Retinal pigment epithelial cell (primary cell): ENCODE data around the gene PPIF.

Source experiments
- DNase-seq: peaks from one replicate; pipeline ENCODE4 v3.0.0-alpha.2; 2010; ENCODE audit warnings: low read depth
- H3K4me3 ChIP-seq: 2 replicates; pipeline ENCODE4 v1.5.1; 2011; ENCODE audit warnings: mild to moderate bottlenecking, low read length, control low read depth, moderate library complexity
- TF ChIP-seq, protein P1 (sequence below): conservative IDR thresholded peaks from 2 replicates; pipeline ENCODE4 v1.5.1; 2011; ENCODE audit warnings: low read depth, low read length, control low read depth, inconsistent platforms

PPIF gene

GRCh38 chr10:79384773-79385391, 37.6 kb downstream of the PPIF start:
- TF ChIP-seq, protein P1, sequence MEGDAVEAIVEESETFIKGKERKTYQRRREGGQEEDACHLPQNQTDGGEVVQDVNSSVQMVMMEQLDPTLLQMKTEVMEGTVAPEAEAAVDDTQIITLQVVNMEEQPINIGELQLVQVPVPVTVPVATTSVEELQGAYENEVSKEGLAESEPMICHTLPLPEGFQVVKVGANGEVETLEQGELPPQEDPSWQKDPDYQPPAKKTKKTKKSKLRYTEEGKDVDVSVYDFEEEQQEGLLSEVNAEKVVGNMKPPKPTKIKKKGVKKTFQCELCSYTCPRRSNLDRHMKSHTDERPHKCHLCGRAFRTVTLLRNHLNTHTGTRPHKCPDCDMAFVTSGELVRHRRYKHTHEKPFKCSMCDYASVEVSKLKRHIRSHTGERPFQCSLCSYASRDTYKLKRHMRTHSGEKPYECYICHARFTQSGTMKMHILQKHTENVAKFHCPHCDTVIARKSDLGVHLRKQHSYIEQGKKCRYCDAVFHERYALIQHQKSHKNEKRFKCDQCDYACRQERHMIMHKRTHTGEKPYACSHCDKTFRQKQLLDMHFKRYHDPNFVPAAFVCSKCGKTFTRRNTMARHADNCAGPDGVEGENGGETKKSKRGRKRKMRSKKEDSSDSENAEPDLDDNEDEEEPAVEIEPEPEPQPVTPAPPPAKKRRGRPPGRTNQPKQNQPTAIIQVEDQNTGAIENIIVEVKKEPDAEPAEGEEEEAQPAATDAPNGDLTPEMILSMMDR = no peak
- DNase-seq = no peak
- no peak overlapping the region for H3K4me3 ChIP-seq

DNA sequence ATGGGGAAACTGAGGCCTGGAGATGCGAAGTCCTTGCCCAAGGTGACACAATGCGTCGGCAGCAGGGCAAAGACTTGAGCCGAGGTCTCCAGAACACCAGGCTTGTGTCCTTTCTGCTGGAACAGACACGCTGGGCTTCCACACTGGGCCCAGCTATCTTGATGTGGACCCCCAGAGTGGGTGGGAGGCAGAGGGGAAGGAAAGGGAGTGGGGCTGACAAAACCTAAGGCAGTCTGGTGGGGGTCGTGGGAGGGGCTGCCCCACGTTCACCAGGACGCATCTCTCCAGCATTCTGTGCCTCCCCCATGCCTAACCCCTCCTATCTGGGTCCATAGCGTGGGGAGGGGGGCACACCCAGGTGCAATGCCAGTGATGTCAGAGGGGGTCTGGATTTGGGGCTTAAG, 38.1 kb downstream of the PPIF start:
- H3K4me3 ChIP-seq = no peak overlapping the region
- TF ChIP-seq, protein P1 = no peak
- DNase-seq = no peak

DNA sequence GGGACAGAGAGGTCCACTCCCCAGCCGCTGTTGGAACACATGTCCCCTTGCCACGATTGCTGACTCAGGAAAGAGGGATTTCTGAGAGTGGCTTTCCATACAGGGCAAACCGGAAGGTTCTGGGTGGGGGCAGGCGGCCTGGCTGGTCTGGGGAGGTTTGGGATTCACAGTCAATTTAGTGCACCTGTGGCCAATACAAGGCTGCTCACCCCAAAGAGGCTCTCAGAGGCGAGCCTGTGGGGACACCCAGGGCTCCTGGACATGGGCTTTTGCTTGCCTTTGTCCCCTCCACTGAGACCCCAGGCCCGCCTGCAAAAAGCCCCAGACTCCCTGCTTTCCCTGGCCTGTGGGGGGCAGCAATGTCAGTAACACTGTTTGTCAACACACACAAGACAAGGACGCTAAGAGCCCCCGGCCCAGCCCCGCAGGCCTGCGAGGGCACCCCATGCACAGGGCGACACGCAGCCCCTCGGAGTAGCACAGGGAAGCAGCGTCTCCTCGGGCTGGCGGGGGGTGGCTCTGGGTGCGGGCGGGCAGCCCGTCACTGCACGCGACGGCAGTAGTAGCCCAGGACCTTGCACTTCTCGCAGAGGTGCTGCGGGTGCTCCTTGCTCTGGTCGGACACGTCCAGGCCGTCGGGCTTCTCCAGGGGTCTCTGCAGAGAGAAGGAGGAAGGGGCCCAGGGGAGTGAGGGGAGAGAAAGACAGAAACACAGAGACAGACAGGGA, 38.7 kb downstream of the PPIF start:
- no peak for DNase-seq
- TF ChIP-seq, protein P1 = peak; percentile 18

DNA sequence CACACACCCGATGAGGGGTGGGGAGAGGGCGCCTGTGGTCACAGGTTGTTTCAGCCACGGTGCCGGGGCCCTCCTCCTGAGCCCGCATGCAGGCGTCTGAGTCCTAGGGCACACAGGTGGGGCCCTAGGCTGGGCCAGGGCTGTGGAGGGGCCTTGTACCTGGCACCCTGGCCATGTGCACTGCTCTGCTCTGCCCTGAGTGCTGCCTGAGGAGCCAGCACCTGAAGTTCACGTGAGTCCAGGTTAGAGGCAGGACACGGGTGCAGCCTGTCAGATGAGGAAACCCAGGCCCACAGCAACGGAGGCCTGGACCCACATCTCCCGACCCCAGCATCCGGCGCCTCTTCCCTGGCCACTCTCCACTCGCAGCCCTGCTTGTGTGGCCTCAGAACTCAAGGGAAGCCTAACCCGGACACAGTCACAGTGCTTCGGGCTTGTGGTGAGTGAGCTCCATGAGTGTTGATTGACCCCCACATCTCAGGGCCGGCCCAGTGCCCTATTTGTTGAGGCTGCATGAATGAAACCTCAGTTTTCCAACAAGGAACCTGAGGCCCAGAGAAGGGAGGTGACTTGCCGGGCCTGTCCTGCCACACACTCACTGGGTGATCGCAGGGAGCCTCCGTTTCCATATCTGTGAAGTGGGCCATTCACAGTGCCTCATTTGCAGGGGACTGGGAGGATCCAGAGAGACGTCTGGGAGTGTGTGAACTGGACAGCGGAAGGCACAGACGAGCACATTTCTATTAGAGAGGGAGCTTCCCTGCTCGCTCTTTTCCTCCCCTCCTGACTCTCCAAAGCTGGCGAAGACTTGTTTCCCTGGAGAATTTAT, 39.6 kb downstream of the PPIF start:
- DNase-seq = no peak
- TF ChIP-seq, protein P1 = no peak

More for the DNA sequence above, 38.7 kb downstream of the PPIF start:
- H3K4me3 ChIP-seq = no peak overlapping the region

DNA sequence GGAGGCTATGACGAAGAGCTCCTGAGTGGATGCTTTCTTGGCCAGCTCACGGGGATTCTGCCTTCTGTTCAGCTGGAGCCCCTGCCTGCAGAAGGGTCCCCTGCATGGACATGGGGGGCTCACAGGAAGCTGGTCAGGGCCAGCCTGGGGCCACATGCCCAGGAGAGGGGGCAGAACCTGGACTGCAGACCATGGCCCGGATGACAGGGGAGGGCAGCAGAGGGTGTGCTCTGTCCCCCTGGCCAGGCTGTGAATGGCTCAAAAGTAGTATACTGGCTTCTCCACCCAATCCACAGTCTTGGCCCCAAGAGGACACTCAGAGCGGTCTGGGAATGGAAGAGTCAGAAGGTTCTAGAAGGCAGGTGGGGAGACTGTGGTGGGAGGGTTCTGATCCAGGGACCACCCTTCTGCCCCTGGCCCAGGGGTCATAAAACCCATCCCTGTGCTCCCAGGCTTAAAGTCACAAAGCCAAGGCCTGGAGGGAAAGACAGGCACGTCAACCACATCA, 40.3 kb downstream of the PPIF start:
- no peak overlapping the region for H3K4me3 ChIP-seq
- no peak for DNase-seq
- TF ChIP-seq, protein P1 = no peak

More for the DNA sequence above, 39.6 kb downstream of the PPIF start:
- no peak overlapping the region for H3K4me3 ChIP-seq

DNA sequence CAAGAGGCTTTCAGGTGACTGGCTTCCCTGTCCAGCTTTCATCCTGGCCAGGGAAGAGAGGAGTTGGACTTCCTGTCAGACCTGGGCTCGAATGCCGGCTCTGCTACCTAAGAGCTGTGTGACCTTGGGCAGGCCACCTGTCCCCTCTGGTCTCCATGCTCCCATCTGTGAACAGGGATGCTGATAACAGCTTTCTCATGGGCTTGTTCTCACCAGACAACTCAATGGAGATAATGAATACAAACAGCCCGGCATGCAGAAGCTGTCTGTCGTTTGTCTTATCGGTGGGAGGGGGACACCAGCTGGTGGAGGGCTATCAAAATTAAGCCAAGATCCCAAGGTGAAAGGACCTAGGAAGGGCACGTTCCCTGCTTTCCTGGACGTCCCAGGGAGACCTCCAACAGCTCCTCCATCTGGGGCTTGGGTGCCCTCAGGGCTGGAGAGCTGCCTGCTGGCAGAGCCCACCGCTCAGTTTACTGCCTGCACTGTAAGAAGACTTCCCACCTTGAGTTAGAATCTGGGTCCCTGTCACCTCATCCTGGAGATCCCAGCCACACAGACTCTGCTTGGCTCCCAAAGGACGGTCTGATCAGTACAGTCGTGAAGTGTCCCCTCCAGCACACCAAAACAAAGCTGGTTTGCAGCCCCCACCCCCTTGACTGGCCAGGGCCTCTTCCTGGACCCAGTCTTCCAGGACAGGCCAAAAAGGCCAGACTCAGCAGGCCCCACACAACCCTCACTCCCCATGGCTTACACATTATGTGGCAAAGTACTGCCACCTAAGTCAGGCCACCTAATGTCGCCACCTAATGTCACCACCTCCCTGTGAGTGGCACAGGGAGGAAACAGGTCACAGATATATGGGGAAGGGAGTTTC, 40.9 kb downstream of the PPIF start:
- no peak for DNase-seq
- H3K4me3 ChIP-seq = no peak overlapping the region
- TF ChIP-seq, protein P1 = no peak
